GM10266 (cell line): Measurements from ENCODE around the gene PCLAF.
"Not testable (repeated sequence)": the region's sequence is repeated elsewhere in the genome, so short reads cannot be mapped to it uniquely, and the experiment has no call there.

Experiments used
- DNase-seq: peaks from one replicate; pipeline ENCODE4 v3.0.0; 2012; ENCODE audit errors: extremely low spot score
- TF ChIP-seq, protein P1 (sequence below): IDR thresholded peaks from 2 replicates; pipeline ENCODE4 v1.5.1; 2012; ENCODE audit warnings: mild to moderate bottlenecking, low read depth; ENCODE audit not compliant: control insufficient read depth, insufficient read depth; ENCODE audit errors: missing control alignments

Gene PCLAF

DNA sequence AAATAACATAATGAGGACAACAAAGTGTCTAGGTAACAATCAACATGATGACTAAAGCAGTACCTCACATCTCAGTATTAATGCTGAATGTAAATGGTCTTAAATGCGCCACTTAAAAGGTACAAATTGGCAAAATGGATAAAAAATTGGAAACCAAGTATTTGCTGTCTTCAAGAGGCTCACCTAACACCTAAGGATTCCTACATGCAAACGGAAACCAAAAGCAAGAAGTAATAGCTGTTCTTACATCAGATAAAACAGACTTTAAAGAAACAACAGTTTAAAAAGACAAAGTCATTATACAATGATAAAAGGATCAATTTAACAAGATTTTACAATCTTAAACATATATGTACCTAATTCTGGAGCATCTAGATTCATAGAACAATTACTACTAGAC, 47.7 kb downstream of the PCLAF start:
- DNase-seq: no peak
- TF ChIP-seq, protein P1, sequence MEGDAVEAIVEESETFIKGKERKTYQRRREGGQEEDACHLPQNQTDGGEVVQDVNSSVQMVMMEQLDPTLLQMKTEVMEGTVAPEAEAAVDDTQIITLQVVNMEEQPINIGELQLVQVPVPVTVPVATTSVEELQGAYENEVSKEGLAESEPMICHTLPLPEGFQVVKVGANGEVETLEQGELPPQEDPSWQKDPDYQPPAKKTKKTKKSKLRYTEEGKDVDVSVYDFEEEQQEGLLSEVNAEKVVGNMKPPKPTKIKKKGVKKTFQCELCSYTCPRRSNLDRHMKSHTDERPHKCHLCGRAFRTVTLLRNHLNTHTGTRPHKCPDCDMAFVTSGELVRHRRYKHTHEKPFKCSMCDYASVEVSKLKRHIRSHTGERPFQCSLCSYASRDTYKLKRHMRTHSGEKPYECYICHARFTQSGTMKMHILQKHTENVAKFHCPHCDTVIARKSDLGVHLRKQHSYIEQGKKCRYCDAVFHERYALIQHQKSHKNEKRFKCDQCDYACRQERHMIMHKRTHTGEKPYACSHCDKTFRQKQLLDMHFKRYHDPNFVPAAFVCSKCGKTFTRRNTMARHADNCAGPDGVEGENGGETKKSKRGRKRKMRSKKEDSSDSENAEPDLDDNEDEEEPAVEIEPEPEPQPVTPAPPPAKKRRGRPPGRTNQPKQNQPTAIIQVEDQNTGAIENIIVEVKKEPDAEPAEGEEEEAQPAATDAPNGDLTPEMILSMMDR: no peak

DNA sequence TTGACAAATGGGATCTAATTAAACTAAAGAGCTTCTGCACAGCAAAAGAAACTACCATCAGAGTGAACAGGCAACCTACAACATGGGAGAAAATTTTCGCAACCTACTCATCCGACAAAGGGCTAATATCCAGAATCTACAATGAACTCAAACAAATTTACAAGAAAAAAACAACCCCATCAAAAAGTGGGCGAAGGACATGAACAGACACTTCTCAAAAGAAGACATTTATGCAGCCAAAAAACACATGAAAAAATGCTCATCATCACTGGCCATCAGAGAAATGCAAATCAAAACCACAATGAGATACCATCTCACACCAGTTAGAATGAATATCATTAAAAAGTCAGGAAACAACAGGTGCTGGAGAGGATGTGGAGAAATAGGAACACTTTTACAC, 49.6 kb downstream of the PCLAF start:
- not testable (repeated sequence) for DNase-seq

DNA sequence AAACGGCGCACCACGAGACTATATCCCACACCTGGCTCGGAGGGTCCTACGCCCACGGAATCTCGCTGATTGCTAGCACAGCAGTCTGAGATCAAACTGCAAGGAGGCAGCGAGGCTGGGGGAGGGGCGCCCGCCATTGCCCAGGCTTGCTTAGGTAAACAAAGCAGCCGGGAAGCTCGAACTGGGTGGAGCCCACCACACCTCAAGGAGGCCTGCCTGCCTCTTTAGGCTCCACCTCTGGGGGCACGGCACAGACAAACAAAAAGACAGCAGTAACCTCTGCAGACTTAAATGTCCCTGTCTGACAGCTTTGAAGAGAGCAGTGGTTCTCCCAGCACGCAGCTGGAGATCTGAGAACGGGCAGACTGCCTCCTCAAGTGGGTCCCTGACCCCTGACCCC, 54.3 kb downstream of the PCLAF start:
- not testable (repeated sequence) for DNase-seq

DNA sequence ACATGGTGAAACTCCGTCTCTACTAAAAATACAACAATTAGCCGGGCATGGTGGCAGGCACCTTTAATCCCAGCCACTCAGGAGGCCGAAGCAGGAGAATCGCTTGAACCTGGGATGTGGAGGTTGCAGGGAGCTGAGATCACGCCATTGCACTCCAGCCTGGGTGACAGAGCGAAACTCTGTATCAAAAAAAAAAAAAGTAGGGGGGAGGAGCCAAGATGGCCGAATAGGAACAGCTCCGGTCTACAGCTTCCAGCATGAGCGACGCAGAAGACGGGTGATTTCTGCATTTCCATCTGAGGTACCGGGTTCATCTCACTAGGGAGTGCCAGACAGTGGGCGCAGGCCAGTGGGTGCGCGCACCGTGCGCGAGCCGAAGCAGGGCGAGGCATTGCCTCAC, 54.8 kb downstream of the PCLAF start:
- not testable (repeated sequence) for DNase-seq

DNA sequence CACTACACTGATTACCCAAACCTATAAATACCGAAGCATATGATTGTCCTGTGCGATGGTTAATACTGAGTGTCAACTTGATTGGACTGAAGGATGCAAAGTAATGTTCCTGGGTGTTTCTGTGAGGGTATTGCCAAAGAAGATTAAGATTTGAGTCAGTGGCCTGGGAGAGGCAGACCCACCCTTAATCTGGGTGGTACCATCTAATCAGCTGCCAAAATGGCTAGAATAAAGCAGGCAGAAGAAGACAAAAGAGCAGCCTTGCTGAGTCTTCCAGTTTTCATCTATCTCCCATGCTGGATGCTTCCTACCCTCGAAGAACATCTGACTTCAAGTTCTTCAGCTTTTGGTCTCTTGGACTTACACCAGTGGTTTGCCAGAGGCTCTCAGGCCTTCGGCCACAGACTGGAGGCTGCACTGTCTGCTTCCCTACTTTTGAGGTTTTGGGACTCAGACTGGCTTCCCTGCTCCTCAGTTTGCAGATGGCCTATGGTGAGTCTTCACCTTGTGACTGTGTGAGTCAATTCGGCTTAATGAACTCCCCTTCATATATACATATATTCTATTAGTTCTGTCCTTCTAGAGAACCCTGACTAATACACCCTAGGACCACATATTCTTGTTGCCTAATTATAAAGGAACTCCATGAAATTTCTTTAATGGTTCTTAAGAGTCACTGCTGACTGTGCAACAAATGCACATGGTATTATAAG, 56.9 kb downstream of the PCLAF start:
- TF ChIP-seq, protein P1: no peak
- no peak for DNase-seq

DNA sequence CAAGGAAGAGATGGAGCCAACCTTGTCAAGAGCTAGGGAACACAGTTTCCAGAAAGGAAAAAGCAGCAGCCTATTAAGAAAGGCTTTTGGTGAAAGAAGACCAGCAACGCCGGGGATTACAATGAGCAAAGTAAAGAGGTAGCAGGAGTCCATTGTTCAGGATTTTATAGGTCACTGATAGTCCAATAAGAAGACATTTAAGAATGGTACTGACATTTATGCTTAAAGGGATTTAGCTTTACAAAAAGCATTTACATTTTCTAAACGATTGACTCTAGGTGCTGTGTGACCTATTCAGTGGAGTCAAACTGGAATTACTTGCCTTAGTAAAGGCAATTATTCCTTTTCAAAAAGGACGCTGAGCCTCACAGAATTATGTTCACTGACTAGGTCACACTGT, 66.0 kb downstream of the PCLAF start:
- TF ChIP-seq, protein P1: no peak
- no peak for DNase-seq

DNA sequence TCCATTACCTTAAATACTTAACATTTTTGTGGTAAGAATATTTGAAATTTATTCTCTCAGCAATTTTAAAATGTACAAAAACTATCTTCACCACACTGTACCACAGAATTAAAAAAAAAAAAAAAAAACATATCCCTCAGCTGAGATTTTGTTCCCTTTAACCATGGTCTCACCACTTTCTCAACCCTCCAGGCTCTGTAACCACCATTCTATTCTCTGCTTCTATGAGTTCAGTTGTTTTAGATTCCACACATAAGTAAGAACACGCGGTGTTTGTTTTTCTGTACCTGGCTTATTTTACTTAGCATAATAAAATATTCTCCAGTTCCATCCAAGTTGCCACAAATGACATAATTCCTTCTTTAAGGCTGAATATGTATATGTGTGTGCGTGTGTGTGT, 66.8 kb downstream of the PCLAF start:
- TF ChIP-seq, protein P1: no peak
- no peak for DNase-seq
